GM12873 (cell line): ENCODE data around the gene ZGRF1.

Source experiments
- TF ChIP-seq, protein P1 (sequence below): IDR thresholded peaks from 2 replicates; pipeline ENCODE4 v1.5.1; 2012; ENCODE audit warnings: low read depth, mild to moderate bottlenecking, moderate library complexity, low read length, control low read depth; ENCODE audit not compliant: insufficient read depth; ENCODE audit errors: missing control alignments

The ZGRF1 gene

DNA sequence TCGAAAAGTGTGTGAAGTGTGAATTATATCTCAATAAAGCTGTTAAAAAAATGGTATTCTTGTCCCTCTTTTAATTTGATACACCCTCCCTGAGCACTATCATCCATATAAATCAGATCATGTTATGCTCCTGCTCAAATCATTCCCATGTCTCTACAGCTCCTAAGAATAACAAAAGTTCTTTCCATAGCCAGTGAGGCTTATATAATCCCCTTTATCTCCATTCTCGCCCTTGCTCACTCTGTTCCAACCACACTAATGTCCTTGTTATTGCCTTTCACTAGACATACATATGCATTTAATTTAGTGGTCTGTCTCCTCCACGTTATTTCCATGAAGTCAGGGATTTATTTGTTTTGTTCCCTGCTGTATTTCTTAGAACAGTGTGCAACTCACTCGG is 10.5 kb downstream of the ZGRF1 start:
- TF ChIP-seq, protein P1, sequence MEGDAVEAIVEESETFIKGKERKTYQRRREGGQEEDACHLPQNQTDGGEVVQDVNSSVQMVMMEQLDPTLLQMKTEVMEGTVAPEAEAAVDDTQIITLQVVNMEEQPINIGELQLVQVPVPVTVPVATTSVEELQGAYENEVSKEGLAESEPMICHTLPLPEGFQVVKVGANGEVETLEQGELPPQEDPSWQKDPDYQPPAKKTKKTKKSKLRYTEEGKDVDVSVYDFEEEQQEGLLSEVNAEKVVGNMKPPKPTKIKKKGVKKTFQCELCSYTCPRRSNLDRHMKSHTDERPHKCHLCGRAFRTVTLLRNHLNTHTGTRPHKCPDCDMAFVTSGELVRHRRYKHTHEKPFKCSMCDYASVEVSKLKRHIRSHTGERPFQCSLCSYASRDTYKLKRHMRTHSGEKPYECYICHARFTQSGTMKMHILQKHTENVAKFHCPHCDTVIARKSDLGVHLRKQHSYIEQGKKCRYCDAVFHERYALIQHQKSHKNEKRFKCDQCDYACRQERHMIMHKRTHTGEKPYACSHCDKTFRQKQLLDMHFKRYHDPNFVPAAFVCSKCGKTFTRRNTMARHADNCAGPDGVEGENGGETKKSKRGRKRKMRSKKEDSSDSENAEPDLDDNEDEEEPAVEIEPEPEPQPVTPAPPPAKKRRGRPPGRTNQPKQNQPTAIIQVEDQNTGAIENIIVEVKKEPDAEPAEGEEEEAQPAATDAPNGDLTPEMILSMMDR: no peak

GRCh38 chr4:112616984-112617383 is 19.7 kb downstream of the ZGRF1 start:
- TF ChIP-seq, protein P1: no peak

DNA sequence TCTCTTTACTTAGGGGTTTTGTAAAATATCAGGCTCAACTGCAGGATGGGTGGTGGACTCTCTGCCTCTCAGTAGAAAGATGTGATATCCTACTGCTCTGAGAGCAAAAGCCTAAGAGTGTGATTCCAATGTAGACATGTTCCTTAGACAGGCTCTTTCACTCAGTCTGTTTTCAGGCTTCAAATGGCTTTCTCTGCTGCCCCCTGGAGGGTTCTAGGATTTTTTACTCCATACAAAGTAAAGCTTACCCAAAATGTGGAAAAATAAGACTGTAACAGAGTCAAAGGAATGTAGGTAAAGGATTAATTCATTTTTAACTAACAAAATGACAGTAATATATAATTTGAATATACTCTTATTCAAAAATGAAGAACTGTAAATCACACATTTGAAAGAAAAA is 32.1 kb downstream of the ZGRF1 start:
- TF ChIP-seq, protein P1: peak; percentile 67

GRCh38 chr4:112594993-112595392 is 41.7 kb downstream of the ZGRF1 start:
- TF ChIP-seq, protein P1: no peak

DNA sequence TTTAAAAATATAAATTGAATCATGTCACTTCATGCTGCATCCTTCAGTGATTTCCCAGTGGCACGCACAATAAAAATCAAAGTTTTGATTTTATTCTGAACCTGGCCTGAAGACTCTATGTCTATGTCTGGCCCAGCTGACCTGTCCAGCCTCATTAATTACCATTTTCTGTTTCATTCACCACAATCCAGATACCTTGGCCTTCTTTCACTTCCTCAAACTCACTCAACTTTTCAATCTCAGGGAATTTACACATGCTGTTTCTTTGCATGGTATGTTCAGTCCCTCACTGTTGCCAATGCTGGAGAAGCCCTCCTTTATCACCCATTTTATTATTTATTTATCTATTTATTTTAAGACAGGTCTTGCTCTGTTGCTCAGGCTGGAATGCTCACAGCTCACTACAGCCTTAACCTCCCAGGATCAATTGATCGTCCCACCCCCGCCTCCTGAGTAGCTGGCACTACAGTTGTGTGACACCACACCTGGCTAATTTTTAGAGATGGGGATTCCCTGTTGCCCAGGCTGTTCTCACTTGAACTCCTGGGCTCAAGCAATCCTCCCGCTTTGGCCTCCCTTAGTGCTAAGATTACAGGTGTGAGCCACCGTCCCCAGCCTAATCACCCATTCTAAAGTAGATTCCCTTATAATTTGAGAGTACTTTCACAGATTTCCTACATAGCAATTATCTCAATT is 43.1 kb downstream of the ZGRF1 start:
- TF ChIP-seq, protein P1: no peak

DNA sequence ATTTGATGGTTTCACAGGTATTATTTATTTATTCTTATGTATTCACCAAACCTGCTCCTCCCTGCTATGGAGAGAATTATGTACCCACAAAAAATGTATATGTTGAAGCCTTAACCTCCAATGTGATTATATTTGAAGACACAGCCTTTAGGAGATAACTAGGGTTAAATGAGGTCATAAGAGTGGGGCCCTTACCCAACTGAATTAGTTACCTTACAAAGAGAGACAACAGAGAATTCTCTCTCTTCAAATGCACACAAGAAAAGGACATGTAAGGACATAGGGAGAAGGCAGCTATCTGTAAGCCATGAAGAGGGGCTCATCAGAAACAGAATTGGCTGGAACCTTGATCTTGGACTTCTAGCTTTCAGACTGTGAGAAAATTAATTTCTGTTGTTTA is 44.0 kb downstream of the ZGRF1 start:
- TF ChIP-seq, protein P1: no peak

- TF ChIP-seq, protein P1: no peak
Measured at GRCh38 chr4:112591593-112591992, 45.1 kb downstream of the ZGRF1 start.

GRCh38 chr4:112589206-112589605 is 47.5 kb downstream of the ZGRF1 start:
- TF ChIP-seq, protein P1: no peak
